ENCODE measurements around the gene LHCGR.
"Not testable (repeated sequence)": the region's sequence is repeated elsewhere in the genome, so short reads cannot be mapped to it uniquely, and the experiment has no call there.

The LHCGR gene

DNA sequence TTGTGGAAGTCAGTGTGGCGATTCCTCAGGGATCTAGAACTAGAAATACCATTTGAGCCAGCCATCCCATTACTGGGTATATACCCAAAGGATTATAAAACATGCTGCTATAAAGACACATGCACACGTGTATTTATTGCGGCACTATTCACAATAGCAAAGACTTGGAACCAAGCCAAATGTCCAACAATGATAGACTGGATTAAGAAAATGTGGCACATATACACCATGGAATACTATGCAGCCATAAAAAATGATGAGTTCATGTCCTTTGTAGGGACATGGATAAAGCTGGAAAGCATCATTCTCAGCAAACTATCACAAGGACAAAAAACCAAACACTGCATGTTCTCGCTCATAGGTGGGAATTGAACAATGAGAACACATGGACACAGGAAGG lies 16.3 kb downstream of the LHCGR start:
- not testable (repeated sequence) for DNase-seq

DNA sequence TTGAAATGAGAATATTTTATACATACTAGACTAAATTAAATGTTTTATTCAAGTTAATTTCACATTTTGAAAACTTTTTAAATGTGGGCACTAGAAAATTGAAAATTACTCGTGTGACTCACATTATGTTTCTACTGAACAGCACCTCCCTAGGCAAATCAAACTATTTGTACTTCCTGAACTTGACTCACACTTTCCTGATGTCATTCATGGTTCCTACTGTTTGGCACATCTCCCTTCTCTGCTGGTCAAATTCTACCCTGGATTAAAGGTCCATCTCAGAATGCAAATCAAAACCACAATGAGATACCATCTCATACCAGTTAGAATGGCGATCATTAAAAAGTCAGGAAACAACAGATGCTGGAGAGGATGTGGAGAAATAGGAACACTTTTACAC lies 16.7 kb downstream of the LHCGR start:
- no peak for DNase-seq

DNA sequence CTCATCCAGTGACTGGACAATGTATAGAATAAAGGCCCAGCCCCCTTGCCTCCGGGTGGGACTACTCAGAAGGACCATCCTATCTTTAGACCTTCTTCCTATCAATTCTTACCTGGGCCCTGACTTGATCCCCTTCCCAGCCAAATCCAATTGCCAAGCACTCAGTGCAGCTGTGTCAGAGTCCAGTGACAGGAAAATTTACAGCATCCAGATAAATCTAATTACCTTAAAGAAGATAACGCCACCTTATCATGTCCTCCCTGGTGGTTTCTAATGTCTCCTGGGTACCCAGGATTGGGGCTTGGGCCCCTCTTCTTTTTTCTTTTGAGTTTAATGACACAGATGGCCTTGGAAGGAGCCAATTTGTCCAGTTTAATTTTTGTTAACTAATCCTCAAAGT lies 19.3 kb downstream of the LHCGR start:
- no peak for DNase-seq

DNA sequence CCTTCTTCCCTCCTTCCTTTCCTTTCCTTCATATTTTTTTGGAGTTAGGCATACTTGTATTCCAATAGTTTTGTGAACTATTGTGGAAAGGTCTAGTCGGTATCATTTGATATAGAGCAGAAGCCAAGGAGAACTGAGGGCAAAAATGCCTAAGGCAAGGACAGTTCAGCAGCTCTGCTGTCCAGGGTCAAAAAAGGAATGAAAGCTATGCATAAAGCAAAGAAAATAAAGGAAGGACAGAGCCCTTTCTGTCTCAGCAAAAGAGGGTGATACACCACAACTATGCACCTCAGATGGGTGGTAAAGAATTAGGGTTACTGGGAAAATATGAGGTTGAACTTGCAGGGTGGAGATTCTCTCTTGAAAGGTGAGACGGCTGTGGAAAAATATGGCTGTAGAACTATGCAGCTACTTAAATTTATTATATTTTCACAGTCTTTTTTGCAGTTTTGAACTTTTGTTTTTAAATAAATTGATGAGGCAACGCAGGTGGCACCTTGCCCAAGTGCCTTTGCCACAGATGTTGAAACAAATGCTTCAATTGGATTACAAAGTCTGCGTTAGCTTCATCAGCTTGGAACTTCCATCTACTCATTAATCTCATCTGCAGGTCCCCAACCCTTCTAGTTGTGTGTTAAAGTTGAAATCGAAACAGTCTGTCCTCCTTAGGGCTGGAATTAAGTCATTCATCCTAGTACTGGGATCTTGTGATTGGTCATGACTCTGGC lies 20.8 kb downstream of the LHCGR start:
- no peak for DNase-seq

DNA sequence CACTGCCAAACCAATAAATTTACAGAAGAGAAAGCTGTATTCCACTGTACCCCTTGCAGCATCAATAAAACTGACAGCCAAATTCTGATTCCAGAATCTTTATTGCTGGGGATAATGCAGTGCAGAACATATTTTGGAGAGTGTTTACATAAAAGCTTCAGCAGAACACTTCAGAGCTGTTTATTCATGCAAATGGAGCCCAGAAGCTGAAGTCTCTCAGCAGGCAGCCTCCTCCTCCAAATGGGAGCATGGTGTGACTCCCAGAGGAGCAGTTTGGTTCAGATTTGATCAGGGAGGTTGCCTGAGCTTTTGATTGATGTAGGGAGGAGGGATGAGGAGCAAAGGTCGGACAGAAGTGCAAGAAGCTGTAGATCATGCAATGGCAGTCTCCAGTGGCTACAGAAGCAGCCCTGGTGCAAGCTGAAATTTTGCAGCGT lies 22.4 kb downstream of the LHCGR start:
- no peak for DNase-seq

DNA sequence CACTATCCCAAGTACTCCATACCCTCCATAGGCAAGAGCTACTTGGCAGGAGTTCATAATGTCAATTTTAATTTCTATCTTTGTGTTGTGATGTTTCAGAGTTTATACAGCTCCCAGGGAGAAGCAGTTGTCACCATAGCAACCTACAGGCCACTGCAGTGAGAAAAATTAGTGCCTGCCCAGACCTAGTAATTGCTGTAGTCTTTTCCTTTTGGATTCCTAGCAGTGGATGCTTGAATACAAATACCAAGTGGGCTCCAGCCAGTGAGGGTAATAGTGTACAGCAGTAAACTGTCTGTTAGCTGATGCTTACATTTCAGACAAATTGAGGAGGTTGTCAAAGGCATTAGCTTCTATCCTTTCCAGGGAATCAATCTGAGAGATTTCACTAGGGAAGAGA lies 26.7 kb downstream of the LHCGR start:
- no peak for DNase-seq

DNA sequence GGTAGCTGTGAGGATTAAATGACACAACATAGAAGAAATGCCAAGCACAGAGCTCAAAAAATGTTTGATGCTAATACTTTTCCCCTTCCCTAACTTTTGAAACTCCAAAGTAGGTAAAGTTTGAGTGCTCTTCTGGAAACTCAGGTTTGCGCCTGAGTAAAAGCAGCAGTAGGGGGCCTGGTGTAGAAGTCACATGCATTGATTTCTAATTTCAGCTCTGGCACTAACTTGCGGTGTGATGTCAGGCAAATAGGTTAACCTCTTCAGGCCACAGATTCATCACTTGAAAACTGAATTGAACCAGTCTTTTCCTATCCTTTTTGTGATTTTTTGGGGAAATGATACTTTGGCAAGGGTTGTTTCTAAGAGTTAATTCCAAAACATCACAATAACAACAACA lies 27.2 kb downstream of the LHCGR start:
- no peak for DNase-seq

DNA sequence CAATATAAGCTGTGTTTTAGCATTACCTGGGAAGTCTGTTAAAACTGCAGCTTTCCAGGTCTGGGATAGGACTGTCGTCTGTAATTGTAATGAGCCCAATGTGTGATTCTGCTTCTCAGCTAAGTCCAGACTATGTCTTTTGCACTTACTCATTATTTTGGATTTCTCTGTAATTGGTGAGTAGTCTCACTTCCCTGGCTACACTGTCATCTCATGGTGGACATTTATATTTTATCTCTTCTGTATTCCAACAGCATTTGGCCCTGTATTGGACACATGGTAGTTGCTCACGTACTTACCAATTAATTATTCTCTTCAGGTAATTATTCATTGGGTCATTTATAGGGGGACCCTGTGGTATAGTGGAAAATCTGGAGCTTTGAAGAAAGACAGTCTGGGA lies 28.0 kb downstream of the LHCGR start:
- no peak for DNase-seq

DNA sequence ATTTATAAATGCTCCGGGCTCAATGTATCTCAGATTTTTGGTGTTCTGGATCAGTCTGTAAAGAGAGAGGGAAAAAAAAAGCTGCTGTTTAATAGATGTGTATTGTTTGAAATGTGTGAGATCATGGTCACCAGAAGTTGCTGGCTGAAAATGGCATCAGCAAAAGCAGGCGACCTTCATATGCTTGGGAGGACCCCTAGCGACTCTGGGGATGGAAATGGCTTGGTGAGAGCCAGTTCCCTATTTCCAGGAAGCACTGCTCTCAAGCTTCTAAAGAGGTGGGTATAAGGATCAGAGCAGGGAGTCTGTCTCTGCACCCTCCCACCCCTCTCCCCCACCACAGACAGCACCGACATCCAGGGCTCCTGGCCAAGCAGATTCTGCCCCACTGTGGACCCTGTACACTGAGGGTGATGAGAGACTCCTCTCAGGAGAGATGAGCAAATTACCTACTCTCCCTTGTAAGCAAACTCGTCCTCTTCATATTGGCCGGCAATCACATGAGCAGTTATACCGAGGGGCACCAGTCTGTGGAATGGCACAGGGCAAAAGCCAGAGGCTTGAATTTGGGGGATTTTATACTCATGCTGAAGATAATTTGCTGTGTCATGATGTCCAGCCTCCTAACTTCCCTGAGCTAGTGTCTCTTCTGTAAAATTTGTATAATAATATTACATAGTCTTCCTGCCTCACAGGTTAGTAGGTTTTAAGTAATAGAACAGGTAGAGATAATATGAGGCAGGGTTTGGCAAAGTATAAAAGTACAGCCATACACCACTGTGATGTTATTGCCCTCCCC lies 29.6 kb downstream of the LHCGR start:
- DNase-seq, result no peak

DNA sequence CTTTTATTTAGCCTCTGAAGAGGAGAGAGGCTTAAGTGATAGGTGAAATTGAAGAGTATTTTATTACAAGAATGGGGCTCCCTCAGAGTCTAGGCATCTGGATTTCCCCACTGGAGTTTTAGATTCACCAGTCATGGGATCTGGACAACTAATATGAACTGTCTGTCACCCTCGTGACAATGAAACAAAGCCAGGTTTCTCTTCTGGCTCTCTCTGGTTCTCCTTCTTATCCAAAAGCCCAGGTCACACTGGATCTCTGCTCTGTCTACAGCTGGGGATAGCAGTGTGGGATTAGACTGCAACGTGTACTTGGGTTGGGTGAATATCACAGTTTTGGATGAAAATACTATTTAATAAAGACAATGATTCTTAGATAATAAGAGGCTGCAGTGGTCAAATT lies 31.2 kb downstream of the LHCGR start:
- DNase-seq, result no peak

DNA sequence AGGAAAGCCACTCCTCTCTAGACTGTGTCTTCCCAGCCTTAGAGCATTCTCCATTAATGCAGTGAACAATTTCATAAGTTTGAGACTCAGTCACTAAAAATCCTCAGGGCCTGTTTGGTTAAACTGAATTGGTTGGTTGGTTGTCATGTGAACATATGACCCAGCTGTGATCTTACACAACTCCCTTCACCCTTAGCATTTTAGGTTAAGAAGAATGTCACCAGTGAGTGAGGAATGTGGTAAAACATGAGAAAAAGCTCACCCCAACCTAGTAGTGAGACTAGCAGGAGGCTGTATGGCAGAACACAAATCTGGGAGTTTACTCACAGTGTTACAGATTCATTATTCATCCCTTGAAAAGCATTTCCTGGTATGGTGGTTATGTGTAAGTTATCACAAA lies 32.4 kb downstream of the LHCGR start:
- no peak for DNase-seq

DNA sequence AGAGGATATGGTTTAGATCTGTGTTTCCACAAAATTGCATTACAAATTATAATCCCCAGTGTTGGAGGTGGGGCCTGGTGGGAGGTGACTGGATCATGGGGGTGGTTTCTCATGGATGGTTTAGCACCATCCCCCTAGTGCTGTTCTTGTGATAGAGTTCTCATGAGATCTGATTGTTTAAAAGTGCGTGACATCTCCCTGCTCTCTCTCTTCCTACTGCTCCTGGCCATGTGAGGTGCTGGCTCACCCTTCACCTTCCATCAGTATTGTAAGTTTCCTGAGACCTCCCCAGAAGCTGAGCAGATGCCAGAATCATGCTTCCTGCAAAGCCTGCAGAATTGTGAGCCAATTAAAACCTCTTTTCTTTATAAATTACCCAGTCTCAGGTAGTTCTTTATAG lies 33.1 kb downstream of the LHCGR start:
- DNase-seq, result no peak

DNA sequence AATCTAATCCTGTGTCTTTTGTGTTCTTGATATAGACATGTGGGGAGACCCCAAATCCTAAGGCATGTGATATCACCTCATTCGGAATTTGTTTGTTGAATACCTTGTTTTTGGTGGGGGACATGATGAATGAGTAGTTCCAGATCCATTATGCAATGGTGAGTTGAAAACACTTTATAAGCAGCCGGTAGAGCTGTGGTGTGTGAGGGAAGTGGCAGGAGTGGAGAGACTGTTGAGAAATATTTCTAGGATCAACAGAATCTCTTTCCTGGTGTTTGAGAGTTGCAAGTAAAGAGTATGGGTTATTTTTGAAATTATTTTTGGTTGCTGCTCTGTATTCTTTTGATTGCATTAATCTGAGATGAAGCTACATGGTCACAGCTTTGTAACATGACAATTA lies 34.4 kb downstream of the LHCGR start:
- DNase-seq, result no peak

DNA sequence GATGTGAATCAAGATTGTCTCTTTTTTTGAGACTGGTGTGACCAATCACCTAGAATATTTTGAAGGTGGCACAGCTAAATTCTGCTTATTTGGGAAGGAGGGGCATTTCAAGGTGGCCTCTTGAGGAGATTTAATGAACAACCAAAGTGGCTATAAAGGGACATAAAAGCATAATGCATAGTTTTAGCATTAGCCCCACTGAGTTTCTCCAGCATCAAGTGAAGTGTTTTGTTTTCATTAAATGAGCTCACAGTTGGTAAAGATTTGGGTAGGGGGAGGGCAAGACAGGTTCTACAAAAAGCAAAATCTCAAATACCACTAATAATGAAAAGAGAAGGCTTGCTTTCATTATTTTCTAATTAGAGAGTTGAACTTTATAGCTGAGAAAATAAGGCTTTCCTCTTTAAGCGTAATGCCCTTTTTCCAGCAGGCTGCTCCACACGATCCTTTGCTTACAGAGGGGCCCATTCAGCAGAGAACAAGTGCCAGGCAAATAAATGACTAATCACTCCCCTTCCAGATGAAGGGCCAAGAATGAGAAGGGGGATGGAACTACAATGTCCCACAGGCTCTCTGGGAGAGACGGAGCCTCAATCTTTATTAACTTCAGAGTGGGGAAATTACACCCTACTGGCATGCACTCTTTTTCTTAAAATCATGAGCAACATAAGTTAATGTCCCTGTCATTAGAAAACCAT lies 35.9 kb downstream of the LHCGR start:
- DNase-seq, result no peak

DNA sequence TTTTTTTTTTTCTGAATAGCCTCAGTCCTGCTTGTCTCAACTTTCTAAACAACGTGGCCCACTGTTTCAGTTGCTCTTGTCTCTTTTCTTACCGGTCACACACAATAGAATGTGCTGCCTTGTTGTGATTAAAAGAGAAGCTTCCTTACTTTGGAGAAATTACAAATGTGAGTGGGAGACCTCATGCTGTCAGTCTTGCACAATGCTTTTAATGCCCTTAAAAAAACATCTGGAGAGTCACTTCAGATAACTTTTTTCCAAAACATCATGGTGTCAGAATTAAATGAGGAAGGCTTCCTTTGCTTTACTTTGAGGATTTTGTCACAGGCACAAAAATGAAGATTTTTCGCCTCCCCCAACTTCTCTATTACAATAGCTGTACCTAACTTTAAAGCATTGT lies 37.7 kb downstream of the LHCGR start:
- DNase-seq, result no peak

DNA sequence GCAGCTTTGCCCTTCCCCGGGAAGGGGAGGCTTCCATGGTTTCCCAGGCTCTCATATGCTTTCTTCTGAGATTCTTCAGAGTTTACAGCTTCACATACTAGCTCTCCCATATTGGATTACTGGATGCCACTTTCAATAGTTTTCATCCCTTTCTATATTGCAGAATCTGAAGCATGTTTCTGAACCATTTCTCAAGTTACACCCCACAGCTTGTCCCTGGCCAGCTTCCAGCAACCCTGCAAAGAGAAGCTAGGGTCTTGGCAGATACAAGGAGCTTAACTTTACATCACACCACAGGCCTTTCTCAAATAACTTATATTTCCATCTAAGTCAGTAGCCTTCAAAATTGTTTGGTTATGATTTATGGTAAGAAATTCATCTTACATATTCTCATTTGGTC lies 39.6 kb downstream of the LHCGR start:
- no peak for DNase-seq

DNA sequence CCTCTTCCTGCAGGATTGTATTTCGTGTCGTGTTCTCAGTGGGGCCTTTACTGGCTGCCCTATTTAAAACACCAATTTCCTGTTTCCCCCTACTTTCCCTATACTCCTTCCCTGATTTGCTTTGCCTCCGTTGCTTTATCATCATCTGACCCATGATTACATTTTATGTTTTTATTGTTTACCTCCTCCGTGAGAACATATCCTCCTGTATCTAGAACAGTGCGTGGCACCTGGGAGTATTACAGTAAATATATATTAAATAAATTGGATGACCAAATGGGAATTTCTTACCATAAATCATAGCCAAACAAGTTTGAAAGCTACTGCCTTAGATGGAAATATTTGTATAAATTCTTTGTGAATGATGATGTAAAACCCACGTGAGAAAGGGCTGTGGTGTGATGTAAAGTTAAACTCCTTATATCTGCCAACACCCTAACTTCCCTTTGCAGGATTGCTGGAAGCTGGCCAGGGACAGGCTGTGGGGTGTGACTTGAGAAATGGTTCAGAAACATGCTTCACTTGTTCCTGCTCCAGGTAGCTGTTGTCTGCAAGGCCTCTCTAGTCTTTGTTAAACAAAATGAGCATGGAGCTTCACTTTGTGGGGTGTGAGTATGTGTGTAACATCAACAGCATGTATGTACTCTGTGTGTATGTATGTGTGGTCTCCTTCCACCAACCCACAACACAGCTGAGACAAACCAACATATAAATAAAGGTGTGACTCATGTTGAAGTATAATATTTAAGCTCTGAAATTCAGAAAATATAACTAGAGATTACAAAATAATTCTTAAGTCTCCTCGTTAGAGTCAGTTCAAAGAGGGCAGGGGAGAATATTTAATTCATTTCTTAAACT lies 40.3 kb downstream of the LHCGR start:
- DNase-seq, result no peak

DNA sequence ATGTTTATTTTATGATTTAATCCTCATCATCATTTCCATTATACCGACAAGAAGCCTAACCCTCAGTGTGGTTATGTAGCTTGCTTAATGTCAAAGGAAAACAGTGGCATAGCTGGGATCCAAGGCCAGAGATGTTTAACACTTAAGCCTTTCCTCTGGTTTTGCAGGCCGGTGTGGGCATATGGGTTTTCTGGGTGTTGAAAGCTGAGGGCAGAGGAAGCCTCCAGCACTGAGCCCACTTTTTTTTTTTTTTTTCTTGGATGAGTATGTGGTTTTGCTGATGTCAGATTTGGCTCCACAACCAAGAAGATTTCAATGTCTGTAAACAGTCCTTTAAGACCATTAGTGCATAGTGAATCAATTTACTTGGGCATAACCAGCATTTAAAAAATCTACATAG lies 41.3 kb downstream of the LHCGR start:
- no peak for DNase-seq

DNA sequence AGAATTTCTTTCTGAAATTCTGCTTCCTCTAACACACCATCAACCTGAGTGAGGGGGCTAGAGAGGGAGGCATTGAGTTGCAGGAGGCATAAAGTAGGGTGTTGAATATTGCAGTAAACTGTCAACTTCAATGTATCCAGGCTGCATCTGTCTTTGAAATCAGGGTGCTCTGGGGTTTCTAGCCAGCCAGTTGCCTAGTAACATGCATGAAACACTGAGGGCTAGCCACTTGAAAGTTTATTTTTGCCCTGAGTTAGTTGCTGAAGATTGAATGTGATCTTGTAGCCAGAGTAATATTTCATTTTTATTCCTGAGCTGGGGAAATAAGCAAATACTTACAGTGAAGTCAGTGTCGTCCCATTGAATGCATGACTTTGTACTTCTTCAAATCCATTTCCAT lies 41.9 kb downstream of the LHCGR start:
- DNase-seq, result no peak

DNA sequence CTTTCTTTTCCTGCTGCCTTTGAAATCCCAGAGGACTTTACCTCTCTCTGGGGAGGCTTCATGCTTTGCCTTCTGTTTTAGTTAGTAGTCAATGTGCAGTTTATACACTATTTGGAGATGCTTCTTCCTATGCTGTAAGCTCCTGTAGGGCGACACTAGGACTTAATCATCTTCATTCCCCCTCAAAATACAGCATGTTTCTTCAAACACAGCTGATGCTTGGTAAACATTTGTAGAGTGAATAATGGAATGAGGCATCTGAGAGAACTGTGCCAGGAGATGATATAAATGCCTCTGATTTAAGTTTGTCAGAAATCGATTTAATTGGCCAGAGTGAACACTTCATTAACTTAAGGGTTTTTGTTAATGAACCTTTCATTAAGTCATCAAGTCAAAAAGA lies 43.4 kb downstream of the LHCGR start:
- no peak for DNase-seq

DNA sequence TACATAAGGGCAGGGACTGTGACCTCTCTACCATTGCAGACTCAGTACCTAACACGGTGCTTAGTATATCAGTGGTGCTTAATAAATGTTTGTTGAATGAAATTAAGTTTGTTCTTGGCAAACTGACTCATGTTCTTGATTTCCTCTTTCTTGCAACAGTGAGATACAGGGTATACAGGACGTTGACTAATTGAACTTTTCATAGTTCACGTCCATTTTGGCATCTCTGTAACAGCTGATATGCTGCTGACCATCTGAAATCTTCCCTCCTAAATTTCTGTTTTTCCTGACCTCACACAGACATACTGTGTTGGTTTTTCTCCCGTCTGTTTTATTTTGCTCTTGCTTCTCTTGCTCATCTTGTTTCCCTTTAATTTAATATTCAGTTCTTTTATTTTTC lies 44.2 kb downstream of the LHCGR start:
- no peak for DNase-seq

DNA sequence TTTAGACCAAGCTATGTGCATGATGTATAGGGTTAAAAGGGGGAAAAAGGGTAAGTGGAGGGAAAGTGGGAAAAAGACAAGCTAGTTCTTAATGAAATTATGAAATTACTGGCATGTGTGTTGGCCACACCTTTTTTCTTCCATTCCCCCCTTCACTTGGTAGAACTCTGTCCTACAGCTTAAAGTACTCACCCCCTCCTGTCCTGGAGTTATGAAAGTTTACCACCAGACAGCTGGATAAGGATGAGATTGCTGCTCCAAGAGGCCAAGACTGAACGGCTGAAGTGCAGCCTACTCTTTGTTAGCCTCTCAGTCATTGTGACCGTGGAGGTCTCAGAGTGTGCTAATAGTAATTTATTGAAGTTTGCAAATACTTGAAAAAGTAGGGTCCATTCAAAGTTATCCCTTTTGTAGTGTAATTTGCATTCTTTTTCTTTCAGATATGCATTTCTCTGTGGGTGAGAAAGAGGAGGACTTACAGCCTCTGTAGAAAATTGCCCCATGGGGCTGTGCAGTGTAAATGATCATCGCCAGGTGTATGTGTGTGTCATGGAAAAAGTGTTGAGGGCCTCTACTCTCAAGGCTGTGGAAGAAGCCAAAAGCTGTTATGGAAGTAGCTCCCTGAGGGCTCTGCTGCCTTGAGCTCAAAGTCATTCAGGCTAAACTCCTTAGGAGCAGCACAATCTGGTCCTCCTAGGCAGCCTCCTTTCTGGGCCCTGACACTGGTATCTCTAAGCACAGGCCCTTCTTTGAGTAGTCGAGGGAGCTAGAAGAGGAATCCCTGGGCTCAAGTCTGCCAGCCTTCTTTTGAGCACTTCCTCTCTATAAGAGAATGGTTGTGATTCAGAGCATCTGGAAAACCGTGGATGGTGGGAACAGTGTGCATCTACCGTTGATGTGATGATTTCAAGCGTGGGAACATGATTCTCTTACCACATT lies 46.2 kb downstream of the LHCGR start:
- no peak for DNase-seq
